Muscle layer of colon (tissue), 2 donors: ENCODE results near the gene GADD45B.

Experiments
- H3K27ac ChIP-seq: one replicate; pipeline ENCODE4 v1.7.0; 2013; ENCODE audit warnings: low read depth, mild to moderate bottlenecking, low read length, moderate library complexity
- H3K27me3 ChIP-seq, 2 donors: one replicate each; pipeline ENCODE4 v1.7.0; 2013; ENCODE audit warnings: low read length in 2 of 2, mild to moderate bottlenecking in 2 of 2; ENCODE audit not compliant: insufficient read depth in 2 of 2, control insufficient read depth in 1 of 2
- H3K36me3 ChIP-seq: one replicate; pipeline ENCODE4 v1.7.0; 2013; ENCODE audit warnings: mild to moderate bottlenecking, low read length; ENCODE audit not compliant: insufficient read depth
- H3K4me1 ChIP-seq: one replicate; pipeline ENCODE4 v1.7.0; 2013; ENCODE audit warnings: mild to moderate bottlenecking, low read length; ENCODE audit not compliant: insufficient read depth
- H3K4me3 ChIP-seq, 2 donors: one replicate each; pipeline ENCODE4 v1.7.0; 2013; ENCODE audit warnings: low read length in 2 of 2, low read depth in 1 of 2, mild to moderate bottlenecking in 1 of 2, moderate library complexity in 1 of 2
- H3K9ac ChIP-seq: one replicate; pipeline ENCODE4 v1.7.0; 2013; ENCODE audit warnings: low read length
- H3K9me3 ChIP-seq: one replicate; pipeline ENCODE4 v1.7.0; 2013; ENCODE audit warnings: mild to moderate bottlenecking, low read length
- donor health status: abdominal sarcoma.
- donor health status: Adenocarcinoma of cecum.

GADD45B gene

DNA sequence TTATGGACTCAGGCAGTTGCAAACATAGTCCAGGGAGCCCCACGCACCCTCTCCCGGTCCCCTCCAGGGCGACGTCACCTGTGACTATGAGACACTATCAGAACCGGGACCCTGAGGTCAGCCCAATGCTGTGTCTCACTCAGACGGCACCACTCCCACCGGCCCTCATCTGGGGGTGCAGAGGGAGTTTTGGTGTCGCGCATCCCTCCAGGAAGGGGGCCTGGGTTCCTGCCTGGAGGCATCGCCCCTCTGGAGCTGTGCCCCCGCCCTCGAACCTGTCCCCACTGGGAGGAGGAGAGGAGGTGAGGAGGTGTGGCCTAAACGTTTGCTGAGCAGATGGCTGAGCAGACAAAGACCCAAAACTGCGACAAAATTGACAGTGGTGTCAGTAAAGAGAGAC is 51.2 kb downstream of the GADD45B start:
- H3K27me3 ChIP-seq: no peaks in the 10 kb centered on the region
- H3K4me1 ChIP-seq: no peaks in the 10 kb centered on the region
- no peaks in the 10 kb centered on the region for H3K36me3 ChIP-seq
- no peak overlapping the region for H3K27ac ChIP-seq
- H3K9me3 ChIP-seq: no peaks in the 10 kb centered on the region
- H3K9ac ChIP-seq: no peak overlapping the region
- no peak overlapping the region for H3K4me3 ChIP-seq

DNA sequence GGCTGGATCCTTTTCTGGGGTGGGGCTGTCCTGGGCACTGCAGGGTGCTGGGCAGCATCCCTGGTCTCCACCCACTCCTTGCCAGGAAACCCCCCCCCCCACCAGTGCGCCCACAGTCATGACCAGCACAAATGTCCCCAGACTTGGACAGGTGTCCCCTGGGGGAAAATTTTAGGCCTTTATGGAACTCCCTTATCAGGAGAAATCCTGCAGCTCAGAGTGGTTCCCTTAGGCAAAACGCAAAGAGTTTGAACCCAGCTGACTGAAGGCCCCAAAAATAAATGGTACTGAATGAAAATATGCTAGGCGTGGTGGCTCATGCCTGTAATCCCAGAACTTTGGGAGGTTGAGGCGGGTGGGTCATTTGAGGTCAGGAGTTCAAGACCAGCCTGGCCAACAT is 51.8 kb downstream of the GADD45B start:
- Histone ChIP-seq H3K27me3 (no peaks in the 10 kb centered on the region), H3K27ac (no peak overlapping the region), H3K9me3 (no peaks in the 10 kb centered on the region)

More for the DNA sequence above, 51.8 kb downstream of the GADD45B start:
- H3K4me1 ChIP-seq: no peaks in the 10 kb centered on the region
- no peak overlapping the region for H3K4me3 ChIP-seq
- no peak overlapping the region for H3K9ac ChIP-seq
- no peaks in the 10 kb centered on the region for H3K36me3 ChIP-seq
